Naive thymus-derived CD4-positive, alpha-beta T cell (primary cell): ENCODE measurements around the gene TDRD7. TPM values are rescaled to one million over a fixed set of nuclear protein-coding genes. Genes with fewer than 3 reads are reported as not detected.
A peak's percentile ranks its signal among the peaks of the same experiment; 100 is the strongest.

Experiments used
- ATAC-seq: fragments of 150-1000 bp; cut with Tn5 transposase; 2 replicates; pipeline ENCODE4 v1.10.0; 2021; ENCODE audit warnings: mild to moderate bottlenecking, moderate library complexity
- CTCF ChIA-PET: fragments of 350-600 bp; sonication (Branson Sonifier 250); formaldehyde crosslinking; loops from one replicate; lab custom pipeline; 2021; ENCODE audit warnings: antibody characterized with exemption; lab: Charles Lee
- POLR2A ChIA-PET: fragments of 350-600 bp; sonication (Branson Sonifier 250); formaldehyde crosslinking; loops from one replicate; lab custom pipeline; 2021; ENCODE audit warnings: antibody characterized with exemption, inconsistent platforms; lab: Charles Lee
- DNase-seq, 9 donors: peaks; one replicate each; pipeline versions ENCODE4 v3.0.0 to v3.0.0-alpha.2; 2020 to 2022; ENCODE audit warnings: mixed read lengths in 1 of 9
- H3K27ac ChIP-seq: one replicate; pipeline ENCODE4 v1.7.0; 2013; ENCODE audit warnings: mild to moderate bottlenecking, low read depth, low read length, moderate library complexity
- H3K27me3 ChIP-seq, 2 donors: one replicate each; pipeline ENCODE4 v1.7.0; 2013; ENCODE audit warnings: low read length in 2 of 2, mild to moderate bottlenecking in 2 of 2, moderate library complexity in 2 of 2; ENCODE audit not compliant: control insufficient read depth in 2 of 2, insufficient read depth in 2 of 2
- H3K36me3 ChIP-seq, 3 experiments: 1 replicate in 2 of 3; 2 replicates in 1 of 3; pipeline ENCODE4 v1.7.0; 2013; ENCODE audit warnings: low read length in 3 of 3, mild to moderate bottlenecking in 3 of 3, moderate library complexity in 1 of 3; ENCODE audit not compliant: insufficient read depth in 3 of 3, control insufficient read depth in 2 of 3
- H3K4me1 ChIP-seq, 2 donors: one replicate each; pipeline ENCODE4 v1.7.0; 2013; ENCODE audit warnings: low read length in 2 of 2, mild to moderate bottlenecking in 2 of 2, moderate library complexity in 1 of 2; ENCODE audit not compliant: control insufficient read depth in 2 of 2, insufficient read depth in 2 of 2
- H3K4me3 ChIP-seq: 2 replicates; pipeline ENCODE4 v1.7.0; 2013; ENCODE audit warnings: mild to moderate bottlenecking, low read length
- H3K9me3 ChIP-seq, 3 experiments: 1 replicate in 2 of 3; 2 replicates in 1 of 3; pipeline ENCODE4 v1.7.0; 2013; ENCODE audit warnings: low read length in 3 of 3; ENCODE audit not compliant: control insufficient read depth in 2 of 3
- H3K27ac Mint-ChIP-seq, 9 donors: one replicate each; pipeline ENCODE4 v1.8.0; 2020 to 2022; ENCODE audit warnings: mixed read lengths in 9 of 9, mild to moderate bottlenecking in 8 of 9, moderate library complexity in 5 of 9, inconsistent platforms in 2 of 9
- H3K27me3 Mint-ChIP-seq, 5 donors: one replicate each; pipeline ENCODE4 v1.8.0; 2021 to 2022; ENCODE audit warnings: mixed read lengths in 5 of 5, mild to moderate bottlenecking in 1 of 5
- H3K36me3 Mint-ChIP-seq, 5 donors: one replicate each; pipeline ENCODE4 v1.8.0; 2020 to 2022; ENCODE audit warnings: mixed read lengths in 5 of 5, mild to moderate bottlenecking in 3 of 5, inconsistent platforms in 1 of 5
- H3K4me1 Mint-ChIP-seq, 7 donors: one replicate each; pipeline ENCODE4 v1.8.0; 2020 to 2022; ENCODE audit warnings: mixed read lengths in 7 of 7, mild to moderate bottlenecking in 3 of 7, inconsistent platforms in 1 of 7
- H3K4me3 Mint-ChIP-seq, 10 donors: one replicate each; pipeline ENCODE4 v1.8.0; 2020 to 2022; ENCODE audit warnings: mild to moderate bottlenecking in 10 of 10, mixed read lengths in 10 of 10, moderate library complexity in 6 of 10, inconsistent platforms in 2 of 10
- H3K9me3 Mint-ChIP-seq, 11 donors: one replicate each; pipeline ENCODE4 v1.8.0; 2020 to 2022; ENCODE audit warnings: mixed read lengths in 11 of 11, mild to moderate bottlenecking in 4 of 11, inconsistent platforms in 1 of 11, moderate library complexity in 1 of 11
- intact Hi-C, 2 donors: fragments of 100-400 bp; cut with micrococcal nuclease; formaldehyde crosslinking; loops; one replicate each; pipeline ENCODE4 v1.15.1; 2023
- polyA plus RNA-seq, 2 donors: library from polyadenylated mRNA; unstranded; fragments of 300-500 nt; fragmentation: Illumina TruSeq; gene quantifications; one replicate each; pipeline ENCODE4 v1.2.3, GENCODE V29; 2021
- total RNA-seq, 6 experiments: library from RNA in 5 of 6; stranded (reverse) in 5 of 6; gene quantifications; 1 replicate in 5 of 6; 2 replicates in 1 of 6; pipeline ENCODE4 v1.2.3 and lab custom pipeline; 2021 to 2026

TDRD7 gene
- total and polyA plus RNA-seq, 7 experiments from 2014 or later: 2.2 to 15.0 (median 9.0) TPM

DNA sequence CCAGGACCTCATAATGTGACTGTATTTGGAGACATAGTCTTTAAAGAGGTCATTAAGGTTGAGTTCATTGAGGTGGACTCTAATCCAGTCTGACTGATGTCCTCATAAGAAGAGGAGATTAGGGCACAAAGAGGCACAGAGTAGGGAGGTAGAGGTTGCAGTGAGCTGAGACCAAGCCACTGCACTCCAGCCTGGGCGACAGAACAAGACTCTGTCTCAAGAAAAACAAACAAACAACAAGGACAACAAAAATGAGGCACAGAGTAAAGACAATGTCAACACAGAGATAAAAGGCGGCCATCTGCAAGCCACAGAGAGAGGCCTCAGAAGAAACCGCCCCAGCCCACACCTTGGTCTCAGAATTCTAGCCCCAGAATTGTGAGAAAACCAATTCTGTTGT, 17.0 kb upstream of the TDRD7 start:
- Mint-ChIP-seq H3K4me3 (no peak overlapping the region), H3K4me1 (peaks cover 0 to 29% (median 0%) of the 10 kb centered on the region in 7 donors), H3K9me3 (peaks cover 0 to 4% (median 0%) of the 10 kb centered on the region in 11 donors), H3K27ac (peak overlapping the region in 1 of 9 donors; percentile 20), H3K27me3 (peaks cover 0 to 42% (median 2%) of the 10 kb centered on the region in 5 donors), H3K36me3 (no peaks in the 10 kb centered on the region)
- DNase-seq: no peak
- intact Hi-C loops: no loop called here
- Histone ChIP-seq H3K4me3 (no peak overlapping the region), H3K36me3 (no peaks in the 10 kb centered on the region), H3K4me1 (no peaks in the 10 kb centered on the region), H3K9me3 (no peaks in the 10 kb centered on the region), H3K27ac (no peak overlapping the region), H3K27me3 (no peaks in the 10 kb centered on the region)
- POLR2A ChIA-PET: no interaction called here
- CTCF ChIA-PET: no interaction called here
- no peak for ATAC-seq

- Mint-ChIP-seq H3K36me3 (no peaks in the 10 kb centered on the region), H3K27me3 (peaks cover 0 to 48% (median 4%) of the 10 kb centered on the region in 5 donors), H3K4me3 (no peak overlapping the region), H3K4me1 (peaks cover 0 to 27% (median 0%) of the 10 kb centered on the region in 7 donors), H3K27ac (no peak overlapping the region), H3K9me3 (peaks cover 0 to 4% (median 0%) of the 10 kb centered on the region in 11 donors)
- H3K4me3 ChIP-seq: no peak overlapping the region
- DNase-seq (no peak), ATAC-seq (no peak)
- H3K9me3 ChIP-seq: no peaks in the 10 kb centered on the region
- no peak overlapping the region for H3K27ac ChIP-seq
- no peaks in the 10 kb centered on the region for H3K27me3 ChIP-seq
- POLR2A ChIA-PET: no interaction called here
- CTCF ChIA-PET: interaction anchor here (0.6 to 0.9 kb wide), 3 partner anchors 203 to 591 kb away, joined by 3 read pairs; partner anchors contain the start of gene ZNF782
- intact Hi-C loops: no loop called here
- no peaks in the 10 kb centered on the region for H3K4me1 ChIP-seq
- H3K36me3 ChIP-seq: no peaks in the 10 kb centered on the region
Measured at GRCh38 chr9:97395745-97396144, 16.2 kb upstream of the TDRD7 start.

DNA sequence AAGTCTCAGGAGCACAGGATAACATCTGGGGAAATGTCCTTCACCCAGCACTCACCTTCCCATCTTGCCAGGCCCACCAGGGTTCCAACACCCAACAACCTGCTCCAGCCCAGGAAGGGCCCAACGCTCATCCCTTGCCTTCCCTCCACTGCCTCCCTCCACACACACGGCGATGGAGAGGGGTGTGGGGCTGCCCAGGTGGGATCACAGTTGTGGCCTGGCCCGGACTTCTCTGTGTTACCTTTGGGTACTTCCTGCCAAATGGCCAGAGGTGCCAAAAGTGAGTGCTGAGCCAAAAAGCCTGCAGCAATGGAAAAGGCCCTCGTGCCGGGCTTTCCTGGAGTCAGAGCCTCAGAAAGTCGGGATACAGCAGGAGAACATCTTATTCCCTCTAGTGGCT, 15.6 kb upstream of the TDRD7 start:
- Histone ChIP-seq H3K9me3 (no peaks in the 10 kb centered on the region), H3K4me1 (no peaks in the 10 kb centered on the region), H3K27me3 (no peaks in the 10 kb centered on the region), H3K36me3 (no peaks in the 10 kb centered on the region), H3K4me3 (no peak overlapping the region), H3K27ac (no peak overlapping the region)
- ChIA-PET CTCF (interaction anchor here (0.6 to 1.9 kb wide), 5 partner anchors 156 to 591 kb away, joined by 3 to 4 read pairs (median 3); partner anchors contain the start of gene ZNF782), POLR2A (no interaction called here)
- ATAC-seq (no peak), DNase-seq (no peak)
- no peak overlapping the region for H3K27ac Mint-ChIP-seq
- peaks cover 0 to 53% (median 2%) of the 10 kb centered on the region in 5 donors for H3K27me3 Mint-ChIP-seq
- intact Hi-C loops: no loop called here
- H3K4me3 Mint-ChIP-seq: no peak overlapping the region
- H3K4me1 Mint-ChIP-seq: peaks cover 0 to 27% (median 0%) of the 10 kb centered on the region in 7 donors
- H3K9me3 Mint-ChIP-seq: peaks cover 0 to 1% (median 0%) of the 10 kb centered on the region in 11 donors
- H3K36me3 Mint-ChIP-seq: no peaks in the 10 kb centered on the region

- ChIA-PET POLR2A (no interaction called here), CTCF (interaction anchor here (0.6 to 1.9 kb wide), 5 partner anchors 18 to 541 kb away, joined by 3 to 9 read pairs (median 4); no protein-coding TSS in a partner anchor)
- peak overlapping the region in 1 of 10 donors; percentile 5 for H3K4me3 Mint-ChIP-seq
- H3K27ac ChIP-seq: no peak overlapping the region
- H3K27me3 ChIP-seq: no peaks in the 10 kb centered on the region
- no peak for ATAC-seq
- intact Hi-C loops: no loop called here
- no peaks in the 10 kb centered on the region for H3K36me3 Mint-ChIP-seq
- H3K4me1 Mint-ChIP-seq: peaks cover 0 to 27% (median 0%) of the 10 kb centered on the region in 7 donors
- H3K9me3 Mint-ChIP-seq: no peaks in the 10 kb centered on the region
- no peak overlapping the region for H3K4me3 ChIP-seq
- no peaks in the 10 kb centered on the region for H3K9me3 ChIP-seq
- DNase-seq: no peak
- no peak overlapping the region for H3K27ac Mint-ChIP-seq
- no peaks in the 10 kb centered on the region for H3K4me1 ChIP-seq
- no peaks in the 10 kb centered on the region for H3K36me3 ChIP-seq
- H3K27me3 Mint-ChIP-seq: peaks cover 0 to 50% (median 0%) of the 10 kb centered on the region in 5 donors
Measured at GRCh38 chr9:97397220-97397619, 14.7 kb upstream of the TDRD7 start.

DNA sequence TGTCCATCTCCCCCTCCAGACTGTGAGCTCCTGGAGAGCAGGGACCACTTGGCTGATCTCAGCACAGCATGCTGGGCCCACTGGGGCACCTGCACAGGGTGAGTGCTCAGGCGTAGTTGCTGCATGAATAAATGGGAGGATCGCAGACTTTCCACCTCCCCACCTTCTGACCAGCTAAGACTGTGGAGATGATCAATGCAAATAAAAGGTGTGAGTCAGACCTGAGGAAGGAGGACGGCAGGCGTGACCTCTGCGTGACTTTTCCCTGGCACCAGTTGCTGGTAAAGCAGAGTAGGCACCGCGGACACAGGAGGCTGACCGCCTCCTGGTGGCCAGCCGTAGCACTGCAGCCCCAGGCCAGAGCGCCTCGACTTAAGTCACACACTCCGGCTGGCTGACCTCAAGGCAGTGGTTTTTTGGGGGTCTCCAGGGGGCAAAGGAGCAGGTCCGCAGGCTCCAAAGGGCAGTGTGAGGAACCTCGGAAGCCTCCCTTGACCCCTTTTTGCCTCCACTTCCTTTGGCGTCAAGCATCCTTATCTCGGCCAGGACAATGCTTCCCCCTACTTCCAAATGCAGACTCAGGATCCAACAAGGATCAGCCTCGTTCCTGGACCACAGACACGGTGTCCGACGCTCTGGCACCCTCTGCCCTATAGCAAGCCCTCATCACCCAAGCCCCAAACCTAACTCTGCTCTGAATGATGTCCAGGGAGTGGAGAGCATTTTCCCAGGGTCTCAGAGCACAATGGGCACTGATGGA, 12.7 kb upstream of the TDRD7 start:
- H3K4me3 Mint-ChIP-seq: peak overlapping the region in 1 of 10 donors; percentile 49
- H3K4me3 ChIP-seq: no peak overlapping the region
- H3K36me3 ChIP-seq: no peaks in the 10 kb centered on the region
- H3K27ac ChIP-seq: no peak overlapping the region
- peaks cover under 1 to 13% (median 8%) of the 10 kb centered on the region in 11 donors for H3K9me3 Mint-ChIP-seq
- ChIA-PET CTCF (interaction anchor here (0.5 to 1.0 kb wide), 6 partner anchors 200 to 543 kb away, joined by 3 to 6 read pairs (median 3); no protein-coding TSS in a partner anchor), POLR2A (no interaction called here)
- H3K4me1 Mint-ChIP-seq: peaks cover 0 to 27% (median 0%) of the 10 kb centered on the region in 7 donors
- peak; percentile 88 for ATAC-seq
- H3K27ac Mint-ChIP-seq: peak overlapping the region in 1 of 9 donors; percentile 72
- peaks cover 4 to 8% (median 5%) of the 10 kb centered on the region in 5 donors for H3K36me3 Mint-ChIP-seq
- no peaks in the 10 kb centered on the region for H3K27me3 ChIP-seq
- peak; percentile 35 to 75 (median 51) for DNase-seq
- H3K4me1 ChIP-seq: no peaks in the 10 kb centered on the region
- peaks cover 0 to 8% (median 0%) of the 10 kb centered on the region in 3 experiments for H3K9me3 ChIP-seq
- intact Hi-C loops: loop anchor here (1.0 kb wide), 3 partner anchors 12 to 542 kb away; no protein-coding TSS in a partner anchor
- H3K27me3 Mint-ChIP-seq: peaks cover 5 to 44% (median 6%) of the 10 kb centered on the region in 5 donors

- Mint-ChIP-seq H3K9me3 (peaks cover 3 to 21% (median 13%) of the 10 kb centered on the region in 11 donors), H3K4me3 (no peak overlapping the region), H3K36me3 (peaks cover 4 to 9% (median 5%) of the 10 kb centered on the region in 5 donors), H3K27me3 (peaks cover 22 to 60% (median 35%) of the 10 kb centered on the region in 5 donors), H3K4me1 (peaks cover 0 to 7% (median 0%) of the 10 kb centered on the region in 7 donors), H3K27ac (no peak overlapping the region)
- DNase-seq: no peak
- ChIA-PET POLR2A (no interaction called here), CTCF (no interaction called here)
- no peak for ATAC-seq
- intact Hi-C loops: no loop called here
- H3K27me3 ChIP-seq: no peaks in the 10 kb centered on the region
- no peaks in the 10 kb centered on the region for H3K36me3 ChIP-seq
- no peak overlapping the region for H3K4me3 ChIP-seq
- no peaks in the 10 kb centered on the region for H3K4me1 ChIP-seq
- H3K27ac ChIP-seq: no peak overlapping the region
- peaks cover 0 to 12% (median 0%) of the 10 kb centered on the region in 3 experiments for H3K9me3 ChIP-seq
Measured at GRCh38 chr9:97403746-97404316, 8.1 kb upstream of the TDRD7 start.
